Endothelial cell of umbilical vein (primary cell): ENCODE data around the gene MAMDC2. TPM values are rescaled to one million over a fixed set of nuclear protein-coding genes. Genes with fewer than 3 reads are reported as not detected.
A peak's percentile ranks its signal among the peaks of the same experiment; 100 is the strongest.

Experiments
- BruUV-seq: library from RNA; stranded (reverse); fragments of 400-500 nt; replicated peaks from 2 replicates; lab custom pipeline; 2021; lab: Mats Ljungman, UMichigan
- CTCF ChIA-PET: fragments of 300-600, 350-600 bp; sonication (Branson Sonifier 250); formaldehyde crosslinking; loops from one replicate; lab custom pipeline; 2021; ENCODE audit warnings: antibody characterized with exemption, inconsistent platforms; lab: Charles Lee
- POLR2A ChIA-PET: fragments of 300-600, 350-600 bp; sonication (Branson Sonifier 250); formaldehyde crosslinking; loops from one replicate; lab custom pipeline; 2021; ENCODE audit warnings: antibody characterized with exemption, inconsistent platforms; lab: Charles Lee
- DNase-seq: peaks from one replicate; pipeline ENCODE4 v3.0.0-alpha.2; 2011; ENCODE audit warnings: low read depth, low spot score
- FAIRE-seq: peaks from 2 replicates; lab custom pipeline; 2011; peaks lifted over from hg19 to GRCh38; lab: Jason Lieb, UNC
- H2AFZ ChIP-seq: 2 replicates; pipeline ENCODE4 v1.6.0; 2012; ENCODE audit warnings: low read depth, low read length, control low read depth, inconsistent platforms
- H3K27ac ChIP-seq: 2 replicates; pipeline ENCODE4 v1.5.1; 2011; ENCODE audit warnings: low read depth, mild to moderate bottlenecking, control low read depth, low read length, moderate library complexity; ENCODE audit not compliant: insufficient read depth
- H3K27me3 ChIP-seq, 2 experiments: 2 replicates each; pipeline versions ENCODE4 v1.6.0 to v1.6.1; 2011; ENCODE audit warnings: low read length in 2 of 2, mixed read lengths in 1 of 2; ENCODE audit not compliant: control insufficient read depth in 2 of 2, insufficient read depth in 2 of 2
- H3K36me3 ChIP-seq, 2 experiments: 2 replicates in 1 of 2; 3 replicates in 1 of 2; pipeline ENCODE4 v1.5.1; 2011; ENCODE audit warnings: low read length in 2 of 2, mild to moderate bottlenecking in 1 of 2, moderate library complexity in 1 of 2; ENCODE audit not compliant: control insufficient read depth in 2 of 2, insufficient read depth in 2 of 2; ENCODE audit errors: extremely low read depth in 1 of 2
- H3K4me1 ChIP-seq: 3 replicates; pipeline ENCODE4 v1.5.1; 2011; ENCODE audit warnings: mild to moderate bottlenecking, low read length; ENCODE audit not compliant: control insufficient read depth, insufficient read depth; ENCODE audit errors: extremely low read depth
- H3K4me2 ChIP-seq: 2 replicates; pipeline ENCODE4 v1.6.1; 2011; ENCODE audit warnings: low read length, control low read depth, mixed read lengths; ENCODE audit not compliant: insufficient read depth
- H3K4me3 ChIP-seq, 3 experiments: fragments of 200-600 bp in 1 of 3; sonication (generic), shearing (Covaris generic) in 1 of 3; replicated peaks in 1 of 3; 2 replicates each; pipeline ENCODE4 v1.5.1; 2011 to 2016; ENCODE audit warnings: control low read depth in 3 of 3, low read length in 3 of 3, mild to moderate bottlenecking in 2 of 3, inconsistent platforms in 1 of 3, low read depth in 1 of 3, moderate library complexity in 1 of 3; ENCODE audit not compliant: insufficient read depth in 1 of 3
- H3K79me2 ChIP-seq: 2 replicates; pipeline ENCODE4 v1.6.0; 2012; ENCODE audit warnings: low read length, inconsistent platforms; ENCODE audit not compliant: control insufficient read depth, insufficient read depth
- H3K9ac ChIP-seq: replicated peaks from 2 replicates; pipeline ENCODE3; 2011; ENCODE audit warnings: low read length, control low read depth; ENCODE audit not compliant: insufficient read depth; ENCODE audit errors: extremely low read depth
- H3K9me1 ChIP-seq: replicated peaks from 3 replicates; pipeline ENCODE4 v1.6.0; 2011; ENCODE audit warnings: mild to moderate bottlenecking, low read length; ENCODE audit not compliant: control insufficient read depth, insufficient read depth; ENCODE audit errors: extremely low read depth
- H3K9me3 ChIP-seq: replicated peaks from 2 replicates; pipeline ENCODE4 v1.5.1; 2012; ENCODE audit warnings: low read length, inconsistent platforms; ENCODE audit not compliant: control insufficient read depth, insufficient read depth
- H4K20me1 ChIP-seq: replicated peaks from 2 replicates; pipeline ENCODE3; 2011; ENCODE audit warnings: mild to moderate bottlenecking, low read length; ENCODE audit not compliant: control insufficient read depth, insufficient read depth; ENCODE audit errors: extremely low read depth
- FOS ChIP-seq: IDR thresholded peaks from 2 replicates; pipeline ENCODE4 v1.6.1; 2011; ENCODE audit warnings: mild to moderate bottlenecking, low read length, moderate library complexity, borderline replicate concordance; ENCODE audit not compliant: insufficient read depth
- GATA2 ChIP-seq: IDR thresholded peaks from 2 replicates; pipeline ENCODE4 v1.7.0; 2011; ENCODE audit warnings: low read depth, mild to moderate bottlenecking, moderate library complexity, mixed read lengths, low read length; ENCODE audit not compliant: insufficient read length, insufficient read depth
- dilution Hi-C: fragments of 300-500 bp; cut with MboI; formaldehyde crosslinking; loops from one replicate; pipeline ENCODE4 v1.15.0; 2019; ENCODE audit warnings: low sequenced_read_pairs; ENCODE audit not compliant: extremely low pct_ligation_motif_present
- intact Hi-C: fragments of 100-400 bp; cut with micrococcal nuclease; formaldehyde crosslinking; loops from one replicate; pipeline ENCODE4 v1.10.0; 2022
- polyA plus RNA-seq, 4 experiments: library from polyadenylated mRNA; depleted of rRNA in 3 of 4; stranded (reverse) in 3 of 4; unstranded in 1 of 4; fragments of >200 nt; gene quantifications; 2 replicates each; pipeline versions ENCODE4 v1.2.1 to v1.2.3, GENCODE V29; 2011 to 2012; ENCODE audit warnings: missing spikeins in 1 of 4
- total RNA-seq: library from RNA; stranded (reverse); gene quantifications from 2 replicates; pipeline ENCODE4 v1.2.3, GENCODE V29; 2021
- TF ChIP-seq, protein P1 (sequence below), 2 donors: IDR thresholded peaks; 1 replicate in 1 of 2; 2 replicates in 1 of 2; pipeline ENCODE4 v1.5.1; 2011; ENCODE audit warnings: low read length in 2 of 2, mild to moderate bottlenecking in 2 of 2, moderate library complexity in 2 of 2, control low read depth in 1 of 2, inconsistent platforms in 1 of 2, low read depth in 1 of 2; ENCODE audit not compliant: insufficient read depth in 1 of 2; ENCODE audit errors: extremely low read depth in 1 of 2

Gene MAMDC2
- total and polyA plus RNA-seq, 2 donors (not counting 3 experiments of a cell fraction or from before 2014, with no cell fraction given) = 0.60 to 1.1 TPM

DNA sequence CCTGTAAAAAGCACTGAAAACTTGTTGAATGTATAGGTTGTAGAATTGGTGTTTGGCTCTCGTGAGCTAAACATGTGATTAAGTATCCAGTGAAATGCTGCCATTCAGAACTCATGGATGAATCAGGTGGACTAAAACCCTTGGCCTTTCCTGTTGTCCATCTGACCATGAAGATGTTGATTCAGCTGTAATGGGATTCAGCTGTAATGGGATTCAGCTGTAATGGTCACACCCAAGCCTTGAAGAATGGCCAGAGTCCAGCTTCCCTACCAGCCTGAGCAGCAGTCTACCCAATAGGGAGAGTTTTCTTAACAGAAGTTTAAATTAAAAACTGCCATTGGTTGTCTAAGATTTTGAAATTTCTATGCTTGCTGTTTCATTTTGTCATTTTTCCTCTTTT is 18.1 kb downstream of the MAMDC2 start:
- Histone ChIP-seq H3K4me3 (no peak overlapping the region), H3K9ac (no peak overlapping the region), H3K9me3 (no peaks in the 10 kb centered on the region), H3K36me3 (no peaks in the 10 kb centered on the region), H3K27ac (no peak overlapping the region), H2AFZ (no peak overlapping the region), H3K79me2 (no peaks in the 10 kb centered on the region), H3K4me2 (no peak overlapping the region), H4K20me1 (no peaks in the 10 kb centered on the region), H3K4me1 (no peaks in the 10 kb centered on the region), H3K9me1 (no peaks in the 10 kb centered on the region), H3K27me3 (peaks cover 0 to 5% of the 10 kb centered on the region in 2 experiments)
- DNase-seq = peak; percentile 25
- ChIA-PET POLR2A (no interaction called here), CTCF (interaction anchor here (1.3 to 1.5 kb wide), 2 partner anchors 52 to 91 kb away, joined by 4 read pairs; no protein-coding TSS in a partner anchor)
- dilution Hi-C loops (no loop called here), intact Hi-C loops (no loop called here)
- TF ChIP-seq FOS = peak; percentile 46
- TF ChIP-seq, protein P1, sequence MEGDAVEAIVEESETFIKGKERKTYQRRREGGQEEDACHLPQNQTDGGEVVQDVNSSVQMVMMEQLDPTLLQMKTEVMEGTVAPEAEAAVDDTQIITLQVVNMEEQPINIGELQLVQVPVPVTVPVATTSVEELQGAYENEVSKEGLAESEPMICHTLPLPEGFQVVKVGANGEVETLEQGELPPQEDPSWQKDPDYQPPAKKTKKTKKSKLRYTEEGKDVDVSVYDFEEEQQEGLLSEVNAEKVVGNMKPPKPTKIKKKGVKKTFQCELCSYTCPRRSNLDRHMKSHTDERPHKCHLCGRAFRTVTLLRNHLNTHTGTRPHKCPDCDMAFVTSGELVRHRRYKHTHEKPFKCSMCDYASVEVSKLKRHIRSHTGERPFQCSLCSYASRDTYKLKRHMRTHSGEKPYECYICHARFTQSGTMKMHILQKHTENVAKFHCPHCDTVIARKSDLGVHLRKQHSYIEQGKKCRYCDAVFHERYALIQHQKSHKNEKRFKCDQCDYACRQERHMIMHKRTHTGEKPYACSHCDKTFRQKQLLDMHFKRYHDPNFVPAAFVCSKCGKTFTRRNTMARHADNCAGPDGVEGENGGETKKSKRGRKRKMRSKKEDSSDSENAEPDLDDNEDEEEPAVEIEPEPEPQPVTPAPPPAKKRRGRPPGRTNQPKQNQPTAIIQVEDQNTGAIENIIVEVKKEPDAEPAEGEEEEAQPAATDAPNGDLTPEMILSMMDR (IDR thresholded peaks at IDR 0.05; ENCODE audit: extremely low read depth in 1 of 2, insufficient read depth in 1 of 2, low read depth in 1 of 2, low read length in 2 of 2) = no peak
- FAIRE-seq = no peak
- no TSS peak for BruUV-seq

DNA sequence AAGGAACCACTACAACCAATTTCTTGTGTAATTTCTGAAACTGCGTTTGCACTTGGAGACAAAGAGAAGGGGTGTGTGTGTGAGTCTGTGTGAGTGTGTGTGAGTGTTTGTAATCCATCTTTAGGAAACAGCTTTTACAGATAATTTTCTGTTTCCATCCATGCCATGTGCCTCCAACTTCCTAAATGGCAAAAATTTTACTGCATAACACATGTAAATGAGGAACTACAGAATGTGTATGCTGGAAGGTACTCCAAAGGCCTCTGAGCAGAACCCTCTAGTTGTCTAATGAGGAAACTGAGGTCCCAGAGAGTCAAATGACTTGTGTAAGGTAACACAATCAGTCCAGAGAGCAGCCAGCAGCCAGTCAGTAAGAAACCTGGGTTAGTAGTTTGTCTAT is 20.8 kb downstream of the MAMDC2 start:
- no peaks in the 10 kb centered on the region for H3K79me2 ChIP-seq
- H3K27me3 ChIP-seq = peaks cover 0 to 13% of the 10 kb centered on the region in 2 experiments
- no peak overlapping the region for H3K4me2 ChIP-seq
- H3K36me3 ChIP-seq = no peaks in the 10 kb centered on the region
- ChIA-PET CTCF (no interaction called here), POLR2A (no interaction called here)
- H2AFZ ChIP-seq = no peak overlapping the region
- H3K9ac ChIP-seq = no peak overlapping the region
- no peak overlapping the region for H3K27ac ChIP-seq
- no peaks in the 10 kb centered on the region for H3K9me3 ChIP-seq
- no TSS peak for BruUV-seq
- dilution Hi-C loops (no loop called here), intact Hi-C loops (no loop called here)
- TF ChIP-seq FOS (no peak), GATA2 (no peak)
- DNase-seq (no peak), FAIRE-seq (no peak)
- H3K4me3 ChIP-seq = no peak overlapping the region
- H4K20me1 ChIP-seq = no peaks in the 10 kb centered on the region
- no peaks in the 10 kb centered on the region for H3K4me1 ChIP-seq
- no peaks in the 10 kb centered on the region for H3K9me1 ChIP-seq
